Subcutaneous abdominal adipose tissue (tissue), 5 donors: ENCODE results near the gene ALDH1L1.

Source experiments
- H3K27ac ChIP-seq: one replicate; pipeline ENCODE4 v1.7.0; 2013; ENCODE audit warnings: low read depth, mild to moderate bottlenecking, inconsistent platforms, low read length, moderate library complexity
- H3K27me3 ChIP-seq, 5 donors: one replicate each; pipeline ENCODE4 v1.7.0; 2013; ENCODE audit warnings: low read length in 5 of 5, inconsistent platforms in 1 of 5; ENCODE audit not compliant: control insufficient read depth in 5 of 5, insufficient read depth in 4 of 5
- H3K36me3 ChIP-seq, 5 donors: one replicate each; pipeline ENCODE4 v1.7.0; 2013; ENCODE audit warnings: low read length in 5 of 5; ENCODE audit not compliant: control insufficient read depth in 5 of 5, insufficient read depth in 5 of 5
- H3K4me1 ChIP-seq, 5 donors: one replicate each; pipeline ENCODE4 v1.7.0; 2013; ENCODE audit warnings: low read length in 5 of 5, mild to moderate bottlenecking in 3 of 5, moderate library complexity in 1 of 5; ENCODE audit not compliant: control insufficient read depth in 5 of 5, insufficient read depth in 5 of 5
- H3K4me3 ChIP-seq, 5 donors: one replicate each; pipeline ENCODE4 v1.7.0; 2013; ENCODE audit warnings: low read length in 5 of 5, low read depth in 1 of 5
- H3K9ac ChIP-seq, 5 donors: one replicate each; pipeline ENCODE4 v1.7.0; 2013; ENCODE audit warnings: low read length in 5 of 5, mild to moderate bottlenecking in 4 of 5, moderate library complexity in 3 of 5
- H3K9me3 ChIP-seq, 5 donors: one replicate each; pipeline ENCODE4 v1.7.0; 2013; ENCODE audit warnings: low read length in 5 of 5; ENCODE audit not compliant: control insufficient read depth in 5 of 5
- donor health status: healthy.
- donor health status: healthy.
- donor health status: healthy.
- donor health status: healthy.
- donor health status: healthy.

Gene ALDH1L1

GRCh38 chr3:126114443-126115386, 65.7 kb downstream of the ALDH1L1 start:
- H3K9me3 ChIP-seq = no peaks in the 10 kb centered on the region
- no peaks in the 10 kb centered on the region for H3K27me3 ChIP-seq
- no peak overlapping the region for H3K27ac ChIP-seq
- no peak overlapping the region for H3K9ac ChIP-seq
- peaks cover 0 to 32% (median 28%) of the 10 kb centered on the region in 5 donors for H3K36me3 ChIP-seq
- H3K4me3 ChIP-seq = no peak overlapping the region
- peaks cover 0 to 3% (median 0%) of the 10 kb centered on the region in 5 donors for H3K4me1 ChIP-seq

GRCh38 chr3:126113733-126114442, 66.5 kb downstream of the ALDH1L1 start:
- H3K9me3 ChIP-seq = no peaks in the 10 kb centered on the region
- H3K36me3 ChIP-seq = peaks cover 0 to 40% (median 35%) of the 10 kb centered on the region in 5 donors
- no peak overlapping the region for H3K27ac ChIP-seq
- H3K9ac ChIP-seq = no peak overlapping the region
- H3K4me3 ChIP-seq = no peak overlapping the region
- H3K27me3 ChIP-seq = no peaks in the 10 kb centered on the region
- peaks cover 0 to 3% (median 0%) of the 10 kb centered on the region in 5 donors for H3K4me1 ChIP-seq

GRCh38 chr3:126113238-126113555, 67.2 kb downstream of the ALDH1L1 start:
- peaks cover 0 to 47% (median 42%) of the 10 kb centered on the region in 5 donors for H3K36me3 ChIP-seq

GRCh38 chr3:126112531-126113237, 67.7 kb downstream of the ALDH1L1 start:
- Histone ChIP-seq H3K9me3 (no peaks in the 10 kb centered on the region), H3K27me3 (no peaks in the 10 kb centered on the region), H3K4me1 (peaks cover 0 to 3% (median 0%) of the 10 kb centered on the region in 5 donors), H3K27ac (no peak overlapping the region), H3K9ac (no peak overlapping the region), H3K36me3 (peaks cover 0 to 49% (median 44%) of the 10 kb centered on the region in 5 donors), H3K4me3 (no peak overlapping the region)

More at GRCh38 chr3:126113238-126113555, 67.2 kb downstream of the ALDH1L1 start:
- Histone ChIP-seq H3K27me3 (no peaks in the 10 kb centered on the region), H3K9me3 (no peaks in the 10 kb centered on the region), H3K27ac (no peak overlapping the region), H3K4me1 (peaks cover 0 to 3% (median 0%) of the 10 kb centered on the region in 5 donors), H3K9ac (no peak overlapping the region), H3K4me3 (no peak overlapping the region)

GRCh38 chr3:126111566-126112475, 68.6 kb downstream of the ALDH1L1 start:
- Histone ChIP-seq H3K9ac (no peak overlapping the region), H3K9me3 (no peaks in the 10 kb centered on the region), H3K27ac (no peak overlapping the region), H3K27me3 (no peaks in the 10 kb centered on the region), H3K4me1 (peaks cover 0 to 3% (median 0%) of the 10 kb centered on the region in 5 donors), H3K36me3 (peaks cover 0 to 56% (median 50%) of the 10 kb centered on the region in 5 donors), H3K4me3 (no peak overlapping the region)

GRCh38 chr3:126111126-126111551, 69.2 kb downstream of the ALDH1L1 start:
- H3K27me3 ChIP-seq = no peaks in the 10 kb centered on the region
- peaks cover 0 to 3% (median 0%) of the 10 kb centered on the region in 5 donors for H3K4me1 ChIP-seq
- H3K36me3 ChIP-seq = peaks cover 0 to 56% (median 49%) of the 10 kb centered on the region in 5 donors
- H3K27ac ChIP-seq = no peak overlapping the region
- H3K4me3 ChIP-seq = no peak overlapping the region
- no peaks in the 10 kb centered on the region for H3K9me3 ChIP-seq
- H3K9ac ChIP-seq = no peak overlapping the region

GRCh38 chr3:126110431-126111125, 69.8 kb downstream of the ALDH1L1 start:
- Histone ChIP-seq H3K9me3 (no peaks in the 10 kb centered on the region), H3K4me1 (peaks cover 0 to 6% (median 0%) of the 10 kb centered on the region in 5 donors), H3K27ac (no peak overlapping the region), H3K27me3 (no peaks in the 10 kb centered on the region), H3K4me3 (no peak overlapping the region), H3K9ac (no peak overlapping the region), H3K36me3 (peaks cover 0 to 59% (median 51%) of the 10 kb centered on the region in 5 donors)

- peaks cover 0 to 6% (median 0%) of the 10 kb centered on the region in 5 donors for H3K4me1 ChIP-seq
- no peaks in the 10 kb centered on the region for H3K9me3 ChIP-seq
- H3K36me3 ChIP-seq = peaks cover 0 to 62% (median 50%) of the 10 kb centered on the region in 5 donors
These were observed 70.5 kb downstream of the ALDH1L1 start for GRCh38 chr3:126109880-126110235.

More at GRCh38 chr3:126109880-126110235, 70.5 kb downstream of the ALDH1L1 start:
- no peak overlapping the region for H3K9ac ChIP-seq
- no peak overlapping the region for H3K4me3 ChIP-seq
- H3K27me3 ChIP-seq = no peaks in the 10 kb centered on the region
- H3K27ac ChIP-seq = no peak overlapping the region
